Activated naive CD8-positive, alpha-beta T cell treated with anti-CD3 and anti-CD28 coated beads, Interleukin-2, amount 10 ng/mL, durations not matched to agents 7 days and 5 days (primary cell): ENCODE results near the gene LRP1. TPM values are rescaled to one million over a fixed set of nuclear protein-coding genes. Genes with fewer than 3 reads are reported as not detected.

ENCODE experiments used
- ATAC-seq: fragments of 150-1000 bp; cut with Tn5 transposase; one replicate; pipeline ENCODE4 v1.10.0; 2021; ENCODE audit warnings: low read depth, moderate library complexity
- POLR2A ChIA-PET: fragments of 350-600 bp; sonication (Branson Sonifier 250); formaldehyde crosslinking; loops from one replicate; lab custom pipeline; 2021; ENCODE audit warnings: antibody characterized with exemption; lab: Charles Lee
- DNase-seq: peaks from one replicate; pipeline ENCODE4 v3.0.0; 2021
- H3K27ac Mint-ChIP-seq: one replicate; pipeline ENCODE4 v1.8.0; 2022; ENCODE audit warnings: mild to moderate bottlenecking, mixed read lengths
- H3K27me3 Mint-ChIP-seq: one replicate; pipeline ENCODE4 v1.8.0; 2022; ENCODE audit warnings: mild to moderate bottlenecking, moderate library complexity, mixed read lengths
- H3K36me3 Mint-ChIP-seq: one replicate; pipeline ENCODE4 v1.8.0; 2021; ENCODE audit warnings: mild to moderate bottlenecking, mixed read lengths
- H3K4me1 Mint-ChIP-seq: one replicate; pipeline ENCODE4 v1.8.0; 2021; ENCODE audit warnings: mixed read lengths
- H3K4me3 Mint-ChIP-seq: one replicate; pipeline ENCODE4 v1.8.0; 2022; ENCODE audit warnings: mild to moderate bottlenecking, moderate library complexity, mixed read lengths
- H3K9me3 Mint-ChIP-seq: one replicate; pipeline ENCODE4 v1.8.0; 2021; ENCODE audit warnings: mixed read lengths
- microRNA-seq: library from miRNA; unstranded; fragments of <30 nt; microRNA quantifications from one replicate; pipeline ENCODE4 v1.2.0, GENCODE V29; 2022
- total RNA-seq, 2 experiments: library from RNA; stranded (reverse); gene quantifications; one replicate each; pipeline ENCODE4 v1.2.3, GENCODE V29; 2021

The LRP1 gene
- total RNA-seq, 2 experiments from 2014 or later = 4.9 to 6.1 TPM

GRCh38 chr12:57254506-57255280 is 126.4 kb downstream of the LRP1 start:
- Mint-ChIP-seq H3K36me3 (peaks cover 14% of the 10 kb centered on the region), H3K9me3 (no peaks in the 10 kb centered on the region), H3K27ac (no peak overlapping the region), H3K27me3 (no peaks in the 10 kb centered on the region), H3K4me1 (no peaks in the 10 kb centered on the region), H3K4me3 (no peak overlapping the region)
- no peak for DNase-seq
- ATAC-seq = no peak
- POLR2A ChIA-PET = no interaction called here

DNA sequence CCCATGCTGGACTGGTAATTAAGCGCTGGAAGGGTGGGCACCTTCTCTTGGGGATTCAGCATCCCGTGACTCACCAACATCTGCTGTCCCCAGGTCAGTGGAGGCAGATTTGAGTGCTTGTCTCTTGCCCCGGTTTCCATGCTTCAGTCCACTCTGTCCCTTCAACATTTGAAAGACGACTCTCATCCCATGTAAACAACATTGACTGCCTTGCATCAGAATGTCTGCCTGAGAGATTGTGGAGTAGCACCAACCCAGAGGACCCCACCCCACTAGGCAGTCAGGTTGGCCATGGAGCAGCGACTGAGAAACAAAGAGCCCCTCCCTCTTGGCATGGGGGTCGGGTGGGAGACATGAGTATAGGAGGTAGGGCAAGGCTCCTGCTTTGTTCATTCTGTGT is 127.6 kb downstream of the LRP1 start:
- POLR2A ChIA-PET = no interaction called here
- H3K27ac Mint-ChIP-seq = no peak overlapping the region
- no peaks in the 10 kb centered on the region for H3K9me3 Mint-ChIP-seq
- peaks cover 19% of the 10 kb centered on the region for H3K36me3 Mint-ChIP-seq
- H3K4me3 Mint-ChIP-seq = no peak overlapping the region
- no peaks in the 10 kb centered on the region for H3K4me1 Mint-ChIP-seq
- DNase-seq (no peak), ATAC-seq (no peak)
- no peaks in the 10 kb centered on the region for H3K27me3 Mint-ChIP-seq

DNA sequence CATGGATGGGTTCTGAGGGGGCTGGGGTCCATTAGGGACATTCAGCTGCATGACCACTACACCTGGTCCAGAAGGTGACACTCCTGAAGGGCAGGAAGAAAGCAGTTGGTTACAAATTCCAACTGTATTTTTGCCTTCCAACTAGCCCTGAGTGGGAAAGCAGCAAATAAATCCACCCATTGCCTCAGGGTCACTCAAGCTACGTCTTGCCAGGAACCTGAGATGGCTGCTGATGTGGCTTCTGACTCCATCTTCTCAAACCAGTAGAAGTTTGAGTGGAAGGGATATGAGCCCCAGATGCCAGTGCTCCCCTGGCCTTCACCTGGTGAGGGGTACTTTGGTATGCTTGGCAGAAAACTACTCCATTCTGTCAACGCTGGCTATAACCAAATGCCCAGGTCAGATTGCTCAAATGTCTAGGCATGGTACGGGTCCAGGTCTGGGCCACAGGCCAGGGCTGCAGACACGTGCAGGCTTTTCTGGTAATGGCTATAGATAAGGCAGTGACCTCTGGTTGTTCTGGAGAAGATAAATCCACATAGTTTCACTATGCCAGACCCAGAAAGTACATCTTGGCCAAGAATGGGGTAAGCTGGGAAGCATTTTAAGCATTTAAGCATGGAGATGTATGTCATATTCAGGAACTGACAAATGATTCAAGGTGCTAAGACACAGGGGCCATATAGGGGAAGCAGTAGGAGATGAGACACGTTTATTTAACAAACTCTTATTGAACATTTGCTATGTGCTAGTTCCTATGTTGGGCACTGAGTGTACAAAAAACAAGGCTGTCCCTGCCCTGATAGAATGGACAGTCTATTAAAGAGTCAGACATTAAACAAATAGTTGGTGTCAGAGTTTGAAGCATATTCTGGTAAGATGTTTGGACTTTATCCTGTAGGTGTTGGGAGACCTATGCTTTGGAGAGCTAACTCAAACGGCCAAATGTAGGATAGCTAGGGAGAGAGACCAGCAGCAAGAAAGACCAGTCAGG is 131.0 kb downstream of the LRP1 start:
- peaks cover 6% of the 10 kb centered on the region for H3K4me1 Mint-ChIP-seq
- no peaks in the 10 kb centered on the region for H3K9me3 Mint-ChIP-seq
- ATAC-seq (no peak), DNase-seq (no peak)
- POLR2A ChIA-PET = no interaction called here
- no peak overlapping the region for H3K4me3 Mint-ChIP-seq
- H3K27me3 Mint-ChIP-seq = no peaks in the 10 kb centered on the region
- H3K36me3 Mint-ChIP-seq = peaks cover 18% of the 10 kb centered on the region
- H3K27ac Mint-ChIP-seq = no peak overlapping the region

DNA sequence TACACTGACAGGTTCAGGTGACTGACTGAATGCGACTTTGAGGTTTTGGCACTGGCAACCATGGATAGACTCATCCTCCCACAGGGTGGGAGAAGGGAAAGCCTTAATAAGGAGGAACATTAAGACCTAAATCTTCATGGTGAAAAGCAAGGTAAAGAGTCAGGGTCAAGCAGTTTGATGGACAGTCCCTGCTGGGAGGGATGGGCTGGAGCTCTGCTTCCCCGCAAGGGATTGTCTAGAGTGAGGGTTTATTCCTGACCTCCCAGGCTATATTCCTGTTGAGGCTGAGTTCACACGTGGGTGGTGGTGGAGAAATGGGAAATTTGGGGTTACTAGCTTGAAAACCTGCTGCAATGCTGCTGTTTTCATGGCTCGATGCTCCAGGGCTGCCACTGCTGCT is 132.1 kb downstream of the LRP1 start:
- Mint-ChIP-seq H3K27me3 (no peaks in the 10 kb centered on the region), H3K36me3 (peaks cover 18% of the 10 kb centered on the region)
- ATAC-seq = no peak

DNA sequence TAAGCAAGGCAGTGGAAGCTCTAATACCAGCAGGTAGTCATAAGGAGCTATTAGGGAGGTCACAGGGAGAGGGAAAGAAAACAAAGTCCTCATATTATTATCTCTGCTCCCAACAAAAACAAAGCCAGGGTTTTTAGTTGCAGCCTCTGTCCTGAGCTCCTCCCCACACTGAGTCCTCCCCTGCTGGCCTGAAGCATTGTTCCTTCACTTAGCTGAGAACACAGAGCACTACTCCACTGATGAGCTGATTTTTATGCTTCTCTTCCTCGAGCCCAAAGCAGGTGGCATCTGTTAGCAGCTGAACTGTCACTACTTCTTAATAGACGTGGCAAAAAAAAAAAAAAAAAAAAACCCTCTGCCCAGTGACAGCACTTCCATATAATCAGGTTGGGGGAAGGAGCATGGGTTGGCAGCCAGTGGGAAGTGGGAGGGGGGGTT is 133.2 kb downstream of the LRP1 start:
- Mint-ChIP-seq H3K27me3 (no peaks in the 10 kb centered on the region), H3K9me3 (no peaks in the 10 kb centered on the region), H3K27ac (no peak overlapping the region), H3K4me3 (no peak overlapping the region), H3K4me1 (peaks cover 6% of the 10 kb centered on the region), H3K36me3 (peaks cover 13% of the 10 kb centered on the region)
- ATAC-seq (no peak), DNase-seq (no peak)
- POLR2A ChIA-PET = interaction anchor here (0.6 to 1.0 kb wide), 3 partner anchors 12 to 273 kb away, joined by 3 to 7 read pairs (median 3); no protein-coding TSS in a partner anchor

More for the DNA sequence above, 132.1 kb downstream of the LRP1 start:
- H3K4me1 Mint-ChIP-seq = peaks cover 6% of the 10 kb centered on the region
- no peak overlapping the region for H3K4me3 Mint-ChIP-seq
- H3K9me3 Mint-ChIP-seq = no peaks in the 10 kb centered on the region
- POLR2A ChIA-PET = no interaction called here
- H3K27ac Mint-ChIP-seq = no peak overlapping the region
- no peak for DNase-seq

- ATAC-seq = no peak
- Mint-ChIP-seq H3K27ac (no peak overlapping the region), H3K4me1 (peaks cover 6% of the 10 kb centered on the region), H3K36me3 (peaks cover 15% of the 10 kb centered on the region), H3K4me3 (no peak overlapping the region), H3K27me3 (no peaks in the 10 kb centered on the region), H3K9me3 (no peaks in the 10 kb centered on the region)
- POLR2A ChIA-PET = no interaction called here
- DNase-seq = no peak
These were observed 134.0 kb downstream of the LRP1 start for GRCh38 chr12:57262126-57262822.

Small RNAs within 50 kb of the gene (microRNA-seq; reads per million reads assigned to microRNA genes)
- not detected for gene MIR1228

Other genes with a start within 250 kb of the LRP1 start
- not detected for gene SDR9C7, start 194.1 kb upstream of the LRP1 start, total RNA-seq
- gene RDH16, start 170.9 kb upstream of the LRP1 start, total RNA-seq = under 1 TPM; 0.62 to 0.69 TPM
- gene ZBTB39, start 121.9 kb upstream of the LRP1 start, total RNA-seq = 10 to 100 TPM; 11.3 TPM
- gene TAC3, start 112.0 kb upstream of the LRP1 start, total RNA-seq = under 1 TPM; 0.34 to 0.53 TPM
- gene MYO1A, start 78.4 kb upstream of the LRP1 start, total RNA-seq = 1 to 10 TPM; 1.2 to 2.1 TPM
- 10 to 100 TPM; 52.9 to 59.6 TPM for gene NEMP1, start 49.7 kb upstream of the LRP1 start, total RNA-seq
- gene NAB2, start 39.4 kb upstream of the LRP1 start, total RNA-seq = 10 to 100 TPM; 13.1 to 16.1 TPM
- gene STAT6, start 17.1 kb upstream of the LRP1 start, total RNA-seq = 100 to 1,000 TPM; 251 to 263 TPM
- gene LRP1-AS, start 19.1 kb downstream of the LRP1 start, total RNA-seq = not detected
- 1 to 10 TPM; 1.7 to 2.4 TPM for gene NXPH4, start 88.3 kb downstream of the LRP1 start, total RNA-seq
- gene SHMT2, start 101.2 kb downstream of the LRP1 start, total RNA-seq = 100 to 1,000 TPM; 142 to 159 TPM
- gene STAC3, start 122.7 kb downstream of the LRP1 start, total RNA-seq = 10 to 100 TPM; 10.7 to 11.4 TPM